22Rv1 (cell line): ENCODE measurements around the gene RAB15.

ENCODE experiments used
- CTCF ChIP-seq: fragments of 450-650 bp; IDR thresholded peaks from 2 replicates; pipeline ENCODE4 v1.5.1; 2017; ENCODE audit warnings: mild to moderate bottlenecking
- ZFX ChIP-seq: fragments of 450-650 bp; IDR thresholded peaks from 2 replicates; pipeline ENCODE4 v1.6.1; 2017; ENCODE audit warnings: antibody characterized with exemption, borderline replicate concordance

GRCh38 chr14:64953310-64953654 lies 18.9 kb downstream of the RAB15 start:
- TF ChIP-seq CTCF, result no peak
- TF ChIP-seq ZFX, result no peak
